Measurements from ENCODE around the gene TRMT1. TPM values are rescaled to one million over a fixed set of nuclear protein-coding genes. Genes with fewer than 3 reads are reported as not detected.

TRMT1 gene
- total and polyA plus RNA-seq, 7 donors: 31.6 to 87.1 (median 42.3) TPM

- Histone ChIP-seq H3K4me3 (no peak overlapping the region), H3K36me3 (ENCODE audit: insufficient read depth in 1 of 2, low read depth in 1 of 2) (peaks cover 0 to 31% of the 10 kb centered on the region in 2 donors), H3K27ac (peak overlapping the region; percentile 90), H3K9me3 (no peaks in the 10 kb centered on the region), H3K4me1 (peaks cover 67% of the 10 kb centered on the region), H3K27me3 (ENCODE audit: insufficient read depth in 3 of 3, low read length in 2 of 3) (no peaks in the 10 kb centered on the region)
- intact Hi-C loops (cut with DNase I): no loop called here
- 44 to 68% (median 52%) methylated on average over 9 of the region's 9 CpGs for WGBS, 3 donors
- no peak for DNase-seq
- no peak for ATAC-seq
- TF ChIP-seq CTCF (IDR thresholded peaks at IDR 0.05): no peak
Observed at GRCh38 chr19:13071444-13072187, 44.9 kb downstream of the TRMT1 start.

GRCh38 chr19:13070425-13071140 lies 46.0 kb downstream of the TRMT1 start:
- WGBS, 3 donors: 30 to 53% (median 31%) methylated on average over 32 of the region's 32 CpGs
- Histone ChIP-seq H3K27me3 (ENCODE audit: insufficient read depth in 3 of 3, low read length in 2 of 3) (no peaks in the 10 kb centered on the region), H3K9me3 (no peaks in the 10 kb centered on the region), H3K4me1 (peaks cover 69% of the 10 kb centered on the region), H3K27ac (peak overlapping the region; percentile 90), H3K36me3 (ENCODE audit: insufficient read depth in 1 of 2, low read depth in 1 of 2) (peaks cover 0 to 20% of the 10 kb centered on the region in 2 donors), H3K4me3 (peak overlapping the region; percentile 61)
- no peak for TF ChIP-seq CTCF (IDR thresholded peaks at IDR 0.05)
- intact Hi-C loops (cut with DNase I): no loop called here
- ATAC-seq: peak; percentile 59 to 70 (median 64)
- DNase-seq: peak; percentile 76 to 87

- 37 to 53% (median 42%) methylated on average over 20 of the region's 20 CpGs for WGBS, 3 donors
- Histone ChIP-seq H3K27ac (peak overlapping the region; percentile 90), H3K4me3 (peak overlapping the region; percentile 61), H3K36me3 (ENCODE audit: insufficient read depth in 1 of 2, low read depth in 1 of 2) (peaks cover 0 to 15% of the 10 kb centered on the region in 2 donors), H3K27me3 (ENCODE audit: insufficient read depth in 3 of 3, low read length in 2 of 3) (no peaks in the 10 kb centered on the region), H3K4me1 (peaks cover 77% of the 10 kb centered on the region), H3K9me3 (no peaks in the 10 kb centered on the region)
- DNase-seq (peak in 1 of 2 donors; percentile 66), ATAC-seq (peak; percentile 30 to 56 (median 38))
- TF ChIP-seq CTCF (IDR thresholded peaks at IDR 0.05): no peak
- intact Hi-C loops (cut with DNase I): no loop called here
Observed at GRCh38 chr19:13069415-13070359, 46.9 kb downstream of the TRMT1 start.

- DNase-seq: no peak
- H3K27me3 ChIP-seq (ENCODE audit: insufficient read depth in 3 of 3, low read length in 2 of 3): no peaks in the 10 kb centered on the region
- intact Hi-C loops (cut with DNase I): no loop called here
- WGBS, 3 donors: 24 to 47% (median 25%) methylated on average over 6 of the region's 6 CpGs
- no peak for TF ChIP-seq CTCF (IDR thresholded peaks at IDR 0.05)
- H3K4me1 ChIP-seq: peaks cover 86% of the 10 kb centered on the region
- peak overlapping the region; percentile 90 for H3K27ac ChIP-seq
- peak in 1 of 4 donors; percentile 18 for ATAC-seq
- H3K9me3 ChIP-seq: no peaks in the 10 kb centered on the region
- peaks cover 0 to 4% of the 10 kb centered on the region in 2 donors for H3K36me3 ChIP-seq (ENCODE audit: insufficient read depth in 1 of 2, low read depth in 1 of 2)
- peak overlapping the region; percentile 61 for H3K4me3 ChIP-seq
Observed at GRCh38 chr19:13068085-13068846, 48.3 kb downstream of the TRMT1 start.
